Uterus (tissue), 2 donors: ENCODE data around the gene DENND1A.

Source experiments
- CTCF ChIP-seq, 4 experiments: fragments of 200-600 bp in 2 of 4; fragments of 450-650 bp in 2 of 4; sonication (generic) in 2 of 4; IDR thresholded peaks; one replicate each; pipeline ENCODE4 v1.5.1; 2016 to 2019; ENCODE audit warnings: antibody characterized with exemption in 4 of 4, mild to moderate bottlenecking in 2 of 4, moderate library complexity in 1 of 4
- POLR2A ChIP-seq, 2 donors: fragments of 450-650 bp; IDR thresholded peaks; one replicate each; pipeline ENCODE4 v1.6.1; 2016; ENCODE audit warnings: antibody characterized with exemption in 2 of 2, mild to moderate bottlenecking in 1 of 2, moderate library complexity in 1 of 2

- TF ChIP-seq CTCF (IDR thresholded peaks at IDR 0.05) (no peak), POLR2A (IDR thresholded peaks at IDR 0.05) (no peak)
Observed at GRCh38 chr9:123715258-123715657, 214.7 kb downstream of the DENND1A start.
